T-helper 22 cell (primary cell): ENCODE results near the gene TFB1M.
"Not testable (repeated sequence)": the region's sequence is repeated elsewhere in the genome, so short reads cannot be mapped to it uniquely, and the experiment has no call there.

ENCODE experiments used
- DNase-seq: peaks from one replicate; pipeline ENCODE4 v3.0.0-alpha.2; 2020; ENCODE audit warnings: low read depth

Gene TFB1M

DNA sequence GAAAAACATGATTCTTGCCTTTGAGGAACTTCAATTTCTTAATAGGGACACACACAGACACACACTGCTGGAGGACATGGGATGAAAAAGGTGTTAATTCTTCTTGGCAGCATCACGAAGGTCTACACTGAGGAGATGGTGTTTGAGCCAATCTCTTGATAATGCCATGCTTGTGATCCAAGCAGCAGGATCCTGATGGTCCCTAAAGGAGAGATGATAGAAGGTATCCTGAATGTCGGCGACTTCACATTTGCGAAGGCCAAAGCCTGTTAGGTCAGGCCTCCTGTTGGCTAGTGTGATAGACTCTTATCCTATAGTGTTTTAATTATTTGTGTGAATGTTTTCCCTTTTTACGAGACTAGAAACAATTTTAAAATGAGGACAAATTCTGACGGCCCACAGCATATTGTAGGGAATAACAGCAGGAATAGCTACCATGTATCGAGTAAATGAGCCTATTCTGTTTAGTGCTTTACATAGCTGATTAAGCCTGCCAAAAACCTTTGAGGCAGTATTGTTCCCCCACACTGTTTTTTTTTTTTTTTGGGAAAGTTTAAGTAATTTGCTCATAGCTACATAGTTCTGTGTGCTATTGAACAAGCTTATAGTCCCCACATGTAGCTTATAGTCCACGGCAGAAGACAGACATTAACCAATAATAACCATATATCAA lies 15.3 kb upstream of the TFB1M start:
- no peak for DNase-seq

DNA sequence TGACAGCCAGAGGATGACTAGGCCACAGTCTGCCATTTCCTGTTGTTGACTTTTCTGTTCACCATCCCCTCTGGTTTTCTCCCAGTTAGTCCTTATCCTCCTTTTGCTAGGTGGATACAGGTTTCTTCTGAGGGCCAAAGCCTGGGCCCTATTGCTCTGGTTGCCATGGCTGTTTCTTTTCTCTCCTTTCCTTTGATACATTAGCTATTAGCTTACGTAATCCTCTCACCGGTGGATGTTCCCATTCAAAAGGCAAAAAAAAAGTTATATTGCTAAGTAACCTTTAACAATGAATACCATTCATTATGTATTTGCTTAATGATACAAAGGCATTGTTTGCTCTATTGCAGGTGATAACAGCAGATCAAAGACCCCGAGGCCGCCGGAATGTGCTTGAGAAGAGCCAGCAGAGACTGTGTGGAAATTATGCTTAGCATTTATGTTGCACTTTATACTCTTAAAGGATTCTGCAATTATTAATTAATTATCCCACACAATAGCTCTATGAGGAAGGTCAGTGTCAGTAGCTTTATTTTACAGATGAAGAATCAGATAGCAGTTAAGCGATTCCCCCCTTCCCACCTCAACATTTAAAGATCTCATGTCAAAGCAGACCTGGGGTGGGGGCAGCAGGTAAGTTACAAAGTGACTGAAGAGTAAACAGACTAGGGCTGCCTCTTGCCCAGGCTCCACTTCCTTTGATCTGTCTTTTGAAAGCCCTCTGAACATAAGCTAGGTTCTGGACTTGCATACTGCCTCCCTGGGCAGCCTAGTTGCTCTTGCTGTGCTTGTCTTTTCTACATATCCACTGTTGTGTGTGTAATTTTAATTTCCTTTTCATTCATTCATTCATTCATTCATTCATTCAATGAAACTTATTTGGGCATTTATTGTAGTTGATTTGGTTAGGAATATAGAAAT lies 14.5 kb upstream of the TFB1M start:
- no peak for DNase-seq

DNA sequence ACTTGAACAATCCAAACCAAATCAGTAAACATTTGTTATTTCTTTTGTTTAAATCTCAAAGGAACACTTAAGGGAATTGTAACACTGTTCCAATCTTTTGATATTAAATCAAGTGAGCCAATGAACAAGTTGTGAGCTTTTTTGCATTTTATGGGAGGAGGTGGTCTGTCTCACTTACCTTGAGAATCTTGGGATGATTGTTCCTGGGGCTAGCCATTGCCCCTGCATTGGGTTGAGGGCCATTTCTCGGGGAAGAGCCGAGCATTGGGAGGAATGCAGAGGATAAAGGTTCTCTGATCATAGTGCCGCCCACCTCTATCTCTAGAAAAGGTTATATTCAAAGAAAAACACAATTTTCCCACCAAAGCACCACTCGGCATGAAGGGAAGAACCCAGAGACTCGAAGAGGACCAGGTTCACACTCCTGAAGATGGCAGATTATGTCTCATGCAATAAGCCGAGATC lies 13.8 kb upstream of the TFB1M start:
- DNase-seq = no peak

GRCh38 chr6:155327326-155328073 lies 13.2 kb upstream of the TFB1M start:
- peak; percentile 8 for DNase-seq

DNA sequence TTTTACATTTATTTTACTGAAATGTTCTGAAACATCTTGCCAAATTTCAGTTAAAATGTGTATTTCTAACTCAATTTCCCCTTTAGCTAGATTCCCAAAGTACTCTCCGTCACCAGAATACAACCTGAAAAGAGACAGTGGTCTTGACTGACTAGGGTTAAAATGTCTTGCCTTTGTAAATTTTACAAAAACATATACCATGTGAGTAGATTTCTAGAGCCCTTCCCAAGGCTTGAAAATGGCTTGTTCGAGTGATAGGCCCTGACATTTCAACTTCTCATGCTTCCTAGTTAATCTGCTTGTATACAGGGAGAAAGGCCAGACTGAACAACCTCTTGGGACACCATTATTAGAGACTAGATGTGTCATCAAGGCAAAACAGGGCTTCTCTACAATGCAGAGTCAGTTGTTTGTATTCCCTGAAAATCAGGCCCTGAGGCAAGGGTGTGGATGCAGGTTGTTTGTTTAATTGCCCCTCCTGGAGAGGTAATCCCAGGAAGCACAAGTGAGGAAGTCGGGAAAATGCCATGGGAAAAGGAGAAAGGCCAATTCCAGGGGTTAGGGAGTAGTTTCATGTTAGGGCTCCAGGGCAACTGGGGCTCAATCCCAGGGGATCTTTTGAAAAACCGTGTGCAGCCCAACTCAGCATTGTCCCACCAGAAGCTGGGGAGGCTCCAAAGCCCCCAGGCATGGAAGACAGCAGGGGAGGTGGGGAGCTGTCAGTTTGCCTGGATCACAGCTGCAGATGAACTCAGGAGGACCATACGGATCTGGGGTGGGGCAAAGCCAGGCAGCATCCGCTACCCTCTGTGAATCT lies 11.6 kb upstream of the TFB1M start:
- DNase-seq = no peak

DNA sequence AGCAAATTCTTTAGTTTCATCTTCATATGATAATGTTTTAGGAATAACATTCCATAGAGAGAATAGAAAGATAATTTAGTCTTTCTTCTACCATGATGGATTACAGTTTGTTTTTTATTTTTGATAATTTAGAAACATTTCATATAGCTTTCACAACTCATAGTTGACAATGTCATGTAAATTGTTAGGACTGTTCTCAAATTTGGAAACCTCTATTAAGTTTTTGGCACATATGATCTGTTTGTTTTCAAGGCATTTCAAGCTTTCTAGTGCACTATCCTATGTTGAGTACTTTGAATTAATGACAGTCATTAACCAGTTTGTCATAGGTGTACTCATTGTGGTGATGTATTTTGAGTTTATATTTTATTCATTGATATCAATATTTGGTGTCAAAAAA lies 10.7 kb upstream of the TFB1M start:
- DNase-seq = no peak

DNA sequence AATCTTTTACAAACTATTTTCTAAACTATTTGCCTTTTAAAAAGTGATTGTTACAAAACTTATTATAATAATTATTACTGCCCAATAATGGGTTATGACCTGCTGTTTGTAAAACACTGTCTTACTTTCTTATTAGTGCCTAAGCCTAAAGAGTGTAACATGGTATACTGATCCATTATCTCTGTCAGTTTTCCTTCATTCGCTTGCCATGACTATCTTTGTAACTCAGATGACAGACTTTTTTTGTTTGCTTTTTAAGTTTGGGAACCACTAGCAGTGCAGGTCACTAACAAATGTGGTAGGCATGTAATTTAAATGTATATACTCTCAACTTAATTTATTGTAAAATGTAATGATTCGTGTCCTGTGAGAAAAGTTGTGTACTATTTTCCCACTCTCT lies 9.9 kb upstream of the TFB1M start:
- DNase-seq = no peak

- no peak for DNase-seq
Observed at GRCh38 chr6:155319902-155320301, 5.6 kb upstream of the TFB1M start.

DNA sequence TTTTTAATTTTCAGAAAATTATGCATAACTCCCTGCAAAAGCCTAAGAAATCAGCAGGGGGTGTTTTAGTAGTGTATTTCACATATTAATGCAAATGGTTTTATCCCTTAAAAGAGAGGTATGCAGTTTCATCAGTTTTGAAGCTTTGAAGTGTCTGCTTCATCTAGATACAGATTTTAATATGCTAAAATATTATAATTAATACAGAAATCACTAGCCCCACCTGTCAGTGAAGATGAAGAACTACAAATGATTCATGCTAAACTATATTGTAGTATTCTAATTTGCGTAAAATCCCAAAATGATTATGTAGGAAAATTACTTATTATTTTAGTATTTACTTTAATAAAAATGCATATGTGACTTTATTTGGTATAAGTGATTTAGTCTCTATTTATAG lies 2.9 kb upstream of the TFB1M start:
- no peak for DNase-seq

- no peak for DNase-seq
Observed at GRCh38 chr6:155316419-155316818, 2.1 kb upstream of the TFB1M start.

DNA sequence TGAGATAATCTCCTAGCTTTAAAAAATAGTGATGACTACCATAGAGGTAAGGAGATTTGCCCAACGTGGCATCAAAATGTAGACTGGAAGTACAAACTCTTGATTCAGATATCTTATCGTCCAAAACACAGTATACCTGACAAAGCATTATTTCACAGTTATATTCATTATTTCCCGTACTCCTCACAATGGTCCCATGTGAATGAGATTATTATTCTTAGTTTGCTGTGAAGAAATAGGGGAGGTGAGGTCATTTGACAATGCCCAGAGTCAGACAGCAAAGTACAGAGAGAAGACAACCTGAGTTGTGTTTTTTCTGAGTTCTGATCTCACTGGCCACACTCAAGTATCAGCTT lies 1.2 kb upstream of the TFB1M start:
- DNase-seq = no peak

- peak; percentile 39 for DNase-seq
Observed at GRCh38 chr6:155314773-155315515, 660 bp upstream of the TFB1M start.

DNA sequence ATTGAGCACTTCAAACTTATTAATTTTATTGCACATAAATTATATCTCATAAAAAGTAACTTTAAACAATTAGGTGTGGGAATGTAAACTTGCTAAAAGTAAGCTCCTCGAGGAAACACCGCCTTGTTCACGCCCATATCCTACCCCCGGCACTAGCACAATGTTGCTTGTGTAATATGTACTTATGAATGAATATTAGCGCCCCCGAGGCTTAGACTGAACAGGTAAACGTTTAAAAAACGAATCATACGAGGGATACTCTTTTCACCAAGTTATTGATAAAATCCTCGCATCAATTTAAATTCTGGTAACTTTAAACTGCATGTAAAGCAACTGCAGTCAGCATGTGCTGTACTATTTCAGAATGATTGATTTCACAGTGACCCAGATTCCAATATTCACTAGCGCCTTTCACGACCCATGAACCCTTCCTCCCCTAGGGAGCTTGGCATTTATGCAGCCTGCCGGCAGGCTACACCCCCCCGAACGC lies 637 bp downstream of the TFB1M start:
- DNase-seq = no peak

DNA sequence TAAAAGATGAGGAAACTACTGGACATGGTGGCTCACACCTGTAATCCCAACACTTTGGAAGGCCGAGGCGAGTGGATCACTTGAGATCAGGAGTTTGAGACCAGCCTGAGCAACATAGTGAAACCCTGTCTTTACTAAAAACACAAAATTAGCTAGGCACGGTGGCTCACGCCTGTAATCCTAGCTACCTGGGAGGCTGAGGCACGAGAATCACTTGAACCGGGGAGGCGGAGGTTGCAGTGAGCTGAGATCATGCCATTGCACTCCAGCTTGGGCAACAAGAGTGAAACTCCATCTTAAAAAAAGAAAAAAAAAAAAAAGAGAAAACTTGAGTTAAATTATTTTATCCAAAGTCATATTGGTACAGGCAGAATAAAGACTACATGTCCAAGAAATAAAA lies 1.3 kb downstream of the TFB1M start:
- not testable (repeated sequence) for DNase-seq

GRCh38 chr6:155311583-155311982 lies 2.7 kb downstream of the TFB1M start:
- no peak for DNase-seq

GRCh38 chr6:155311086-155311485 lies 3.2 kb downstream of the TFB1M start:
- DNase-seq = no peak

DNA sequence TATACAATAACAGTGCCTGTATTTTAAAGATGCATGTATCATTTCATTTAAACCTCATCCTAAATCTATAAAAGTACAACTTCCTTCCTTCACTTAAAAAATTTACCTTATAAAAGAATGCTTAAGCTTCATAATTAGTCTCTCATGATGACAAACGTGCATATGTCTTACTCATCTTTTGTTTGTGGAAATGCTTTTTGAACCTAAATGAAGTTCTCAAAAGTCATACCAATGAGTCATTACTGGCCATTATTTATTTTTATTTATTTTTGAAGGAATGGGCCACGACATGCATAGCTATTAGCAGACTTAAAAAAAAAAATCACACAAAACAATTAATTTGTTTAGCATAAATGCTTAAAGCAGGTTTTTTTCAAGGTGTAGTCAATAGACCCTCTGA lies 3.7 kb downstream of the TFB1M start:
- DNase-seq = no peak

DNA sequence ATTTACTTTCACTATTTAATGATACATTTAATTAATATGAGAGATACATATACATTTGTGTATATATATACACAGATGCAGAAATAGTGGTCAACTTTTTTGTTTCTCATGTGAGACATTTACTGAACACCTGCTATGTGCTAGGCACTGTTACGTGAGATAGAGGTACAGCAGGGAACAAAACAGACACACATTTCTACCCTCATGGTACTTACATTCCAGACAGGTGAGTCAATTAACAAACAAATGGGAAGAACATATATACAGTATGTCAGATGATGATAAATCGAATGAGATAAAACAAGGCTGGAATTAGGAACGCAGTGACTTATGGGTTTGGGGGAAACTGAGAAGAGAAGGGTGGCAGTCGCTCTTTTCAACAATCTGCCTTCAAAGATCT lies 5.1 kb downstream of the TFB1M start:
- no peak for DNase-seq

- DNase-seq = no peak
Observed at GRCh38 chr6:155306958-155307357, 7.3 kb downstream of the TFB1M start.

DNA sequence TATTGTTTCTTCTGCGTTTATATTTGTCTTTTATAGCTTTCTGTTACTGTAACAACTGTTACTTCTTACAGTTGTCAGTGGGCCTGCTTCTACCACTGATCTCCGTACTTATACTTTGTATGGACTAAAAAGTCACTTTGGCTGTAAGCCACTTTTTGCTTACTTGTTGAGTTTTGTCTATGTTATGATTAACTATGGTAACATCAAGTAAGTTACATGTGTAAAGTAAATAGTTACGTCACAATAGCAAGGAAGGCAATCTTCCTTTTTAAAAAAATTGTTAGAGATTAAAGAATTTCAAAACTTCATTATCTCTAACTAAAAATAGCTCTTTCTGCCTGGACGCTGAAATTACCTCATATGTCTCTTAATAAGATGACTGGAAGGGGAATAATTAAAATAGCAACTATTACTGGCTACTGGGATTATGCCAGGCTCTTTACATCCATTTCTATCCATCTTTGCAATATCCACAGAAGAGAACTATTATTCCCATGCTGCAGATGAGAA lies 10.9 kb downstream of the TFB1M start:
- no peak for DNase-seq

DNA sequence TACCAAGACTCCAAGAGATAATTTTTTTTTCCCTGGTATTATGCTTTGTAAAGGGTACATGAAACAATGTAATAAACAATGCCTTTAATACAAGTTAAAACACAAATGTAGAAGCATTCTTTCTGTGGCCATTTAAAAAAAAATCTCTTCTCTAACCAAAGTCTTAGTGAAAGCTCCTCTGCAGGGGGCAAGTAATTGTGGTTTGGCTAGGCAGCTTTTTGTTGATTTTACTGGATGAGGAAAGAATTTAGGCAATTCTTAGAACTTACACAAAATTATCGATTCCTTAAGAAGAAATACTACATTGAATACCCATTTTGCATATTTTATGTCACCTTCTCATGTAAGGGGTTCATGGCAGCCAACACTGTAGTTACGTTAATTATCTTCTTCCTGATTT lies 12.4 kb downstream of the TFB1M start:
- DNase-seq = no peak
